Right lobe of liver (tissue), 6 donors: ENCODE measurements around the gene GPRC5C. TPM values are rescaled to one million over a fixed set of nuclear protein-coding genes. Genes with fewer than 3 reads are reported as not detected.

Source experiments
- ATAC-seq, 4 donors: fragments of 200-7000 bp; cut with Tn5 transposase; one replicate each; pipeline ENCODE4 v1.9.1; 2020; ENCODE audit warnings: mild to moderate bottlenecking in 4 of 4, moderate library complexity in 4 of 4
- DNase-seq, 3 donors: peaks; one replicate each; pipeline ENCODE4 v3.0.0-alpha.2; 2020
- H3K27ac ChIP-seq, 3 donors: fragments of 200-600 bp; one replicate each; pipeline ENCODE4 v1.8.0; 2022
- H3K27me3 ChIP-seq, 2 donors: fragments of 200-600 bp; one replicate each; pipeline ENCODE4 v1.8.0; 2022
- H3K36me3 ChIP-seq, 4 donors: fragments of 200-600 bp; sonication (generic) in 1 of 4; one replicate each; pipeline versions ENCODE4 v1.5.1 to v1.8.0; 2017 to 2022; ENCODE audit warnings: control low read depth in 1 of 4
- H3K4me1 ChIP-seq, 4 donors: fragments of 200-600 bp; sonication (generic) in 1 of 4; one replicate each; pipeline versions ENCODE4 v1.5.1 to v1.8.0; 2017 to 2022; ENCODE audit warnings: control low read depth in 1 of 4
- H3K4me3 ChIP-seq, 3 donors: fragments of 200-600 bp; one replicate each; pipeline ENCODE4 v1.8.0; 2022
- H3K9me3 ChIP-seq, 4 donors: fragments of 200-600 bp; sonication (generic) in 1 of 4; one replicate each; pipeline versions ENCODE4 v1.5.1 to v1.8.0; 2017 to 2022; ENCODE audit warnings: control low read depth in 1 of 4
- POLR2A ChIP-seq: fragments of 450-650 bp; IDR thresholded peaks from one replicate; pipeline ENCODE4 v1.6.1; 2017; ENCODE audit warnings: antibody characterized with exemption, mild to moderate bottlenecking
- WGBS: methylation state at CpG from one replicate; pipeline ENCODE4 v1.1.6; 2018; ENCODE audit warnings: low coverage, low lambda C conversion rate; ENCODE audit not compliant: insufficient coverage; ENCODE audit errors: missing lambda C conversion rate; 5-methylcytosine and 5-hydroxymethylcytosine counted together
- intact Hi-C, 2 donors: fragments of 100-400 bp; cut with DNase I; formaldehyde crosslinking; loops; one replicate each; pipeline versions ENCODE4 v1.11.2 to v1.14.1; 2022
- total RNA-seq, 6 experiments: library from RNA; depleted of rRNA in 2 of 6; stranded (reverse); fragments of >200 nt in 2 of 6; fragmentation: NEBNext Ultra II Directional in 3 of 6; extraction: Animal tissue kit (Norgen Biotek cat#: 25700) in 3 of 6; gene quantifications; one replicate each; pipeline versions ENCODE4 v1.1.0 to v1.2.4, GENCODE V29; 2016 to 2023
- TF ChIP-seq, protein P1 (sequence below), 4 donors: fragments of 200-600 bp in 3 of 4; fragments of 450-650 bp in 1 of 4; IDR thresholded peaks; one replicate each; pipeline versions ENCODE4 v1.5.1 to v1.8.0; 2016 to 2022; ENCODE audit warnings: antibody characterized with exemption in 4 of 4, mild to moderate bottlenecking in 2 of 4
- donor health status: DM: no; HTN: yes; CAD: no.
- donor health status: DM: no; HTN: no; CAD: no.
- donor health status: DM: no; HTN: no; CAD: no.
- donor health status: DM: no; HTN: yes; CAD: no.
- donor health status: DM: no; HTN: yes; CAD: no.

Gene GPRC5C
- total RNA-seq, 6 experiments from 2014 or later, result 120 to 215 (median 131) TPM

DNA sequence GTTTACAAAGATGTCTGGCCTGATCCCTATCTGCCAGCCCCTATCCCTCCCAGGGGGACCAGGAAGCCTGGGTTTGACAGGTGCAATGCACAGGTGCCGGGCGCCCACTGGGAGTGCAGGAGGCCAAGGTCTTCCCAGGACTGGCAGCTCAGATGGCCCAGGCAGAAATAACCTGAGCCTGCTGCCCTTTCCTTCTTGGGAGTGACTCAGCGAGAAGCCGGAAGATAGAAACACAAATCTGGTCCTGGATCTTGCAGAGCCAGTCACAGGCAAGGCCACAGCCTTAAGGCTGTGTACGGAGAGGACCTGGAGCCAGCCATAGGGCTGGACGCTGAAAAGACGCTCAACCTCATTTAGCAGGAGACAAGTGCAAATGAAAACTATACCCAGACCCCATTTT lies 36.9 kb upstream of the GPRC5C start:
- Histone ChIP-seq H3K4me1 (peaks cover 0 to 5% (median 0%) of the 10 kb centered on the region in 4 donors), H3K27ac (no peak overlapping the region), H3K9me3 (no peaks in the 10 kb centered on the region), H3K27me3 (no peaks in the 10 kb centered on the region), H3K36me3 (no peaks in the 10 kb centered on the region), H3K4me3 (no peak overlapping the region)
- ATAC-seq, result no peak
- DNase-seq, result no peak
- TF ChIP-seq POLR2A, result no peak
- TF ChIP-seq, protein P1, sequence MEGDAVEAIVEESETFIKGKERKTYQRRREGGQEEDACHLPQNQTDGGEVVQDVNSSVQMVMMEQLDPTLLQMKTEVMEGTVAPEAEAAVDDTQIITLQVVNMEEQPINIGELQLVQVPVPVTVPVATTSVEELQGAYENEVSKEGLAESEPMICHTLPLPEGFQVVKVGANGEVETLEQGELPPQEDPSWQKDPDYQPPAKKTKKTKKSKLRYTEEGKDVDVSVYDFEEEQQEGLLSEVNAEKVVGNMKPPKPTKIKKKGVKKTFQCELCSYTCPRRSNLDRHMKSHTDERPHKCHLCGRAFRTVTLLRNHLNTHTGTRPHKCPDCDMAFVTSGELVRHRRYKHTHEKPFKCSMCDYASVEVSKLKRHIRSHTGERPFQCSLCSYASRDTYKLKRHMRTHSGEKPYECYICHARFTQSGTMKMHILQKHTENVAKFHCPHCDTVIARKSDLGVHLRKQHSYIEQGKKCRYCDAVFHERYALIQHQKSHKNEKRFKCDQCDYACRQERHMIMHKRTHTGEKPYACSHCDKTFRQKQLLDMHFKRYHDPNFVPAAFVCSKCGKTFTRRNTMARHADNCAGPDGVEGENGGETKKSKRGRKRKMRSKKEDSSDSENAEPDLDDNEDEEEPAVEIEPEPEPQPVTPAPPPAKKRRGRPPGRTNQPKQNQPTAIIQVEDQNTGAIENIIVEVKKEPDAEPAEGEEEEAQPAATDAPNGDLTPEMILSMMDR (IDR thresholded peaks at IDR 0.05), result no peak
- intact Hi-C loops, result no loop called here
- 100% methylated on average over 2 of the region's 7 CpGs for WGBS

DNA sequence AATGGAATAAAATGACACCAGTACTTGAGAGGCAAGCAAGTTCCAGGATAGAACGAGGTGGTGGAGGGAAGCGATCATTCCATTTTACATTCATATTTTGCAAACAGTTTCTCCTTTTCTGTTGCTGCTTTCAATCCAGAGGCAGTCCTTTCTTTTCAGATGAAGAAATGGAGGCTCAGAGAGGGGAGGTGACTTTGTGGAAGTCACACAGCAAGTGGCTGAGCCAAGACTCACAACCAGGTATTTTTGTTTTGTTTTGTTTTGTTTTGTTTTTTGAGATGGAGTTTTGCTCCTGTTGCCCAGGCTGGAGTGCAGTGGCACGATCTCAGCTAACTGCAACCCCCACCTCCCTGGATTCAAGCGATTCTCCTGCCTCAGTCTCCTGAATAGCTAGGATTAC lies 35.3 kb upstream of the GPRC5C start:
- no peak overlapping the region for H3K27ac ChIP-seq
- H3K4me3 ChIP-seq, result no peak overlapping the region
- no peaks in the 10 kb centered on the region for H3K27me3 ChIP-seq
- H3K9me3 ChIP-seq, result no peaks in the 10 kb centered on the region
- no peaks in the 10 kb centered on the region for H3K36me3 ChIP-seq
- no peaks in the 10 kb centered on the region for H3K4me1 ChIP-seq
- DNase-seq (no peak), ATAC-seq (no peak)
- no peak for TF ChIP-seq POLR2A
- TF ChIP-seq, protein P1 (IDR thresholded peaks at IDR 0.05), result no peak
- intact Hi-C loops, result no loop called here
- WGBS, result 80% methylated on average over 3 of the region's 4 CpGs

DNA sequence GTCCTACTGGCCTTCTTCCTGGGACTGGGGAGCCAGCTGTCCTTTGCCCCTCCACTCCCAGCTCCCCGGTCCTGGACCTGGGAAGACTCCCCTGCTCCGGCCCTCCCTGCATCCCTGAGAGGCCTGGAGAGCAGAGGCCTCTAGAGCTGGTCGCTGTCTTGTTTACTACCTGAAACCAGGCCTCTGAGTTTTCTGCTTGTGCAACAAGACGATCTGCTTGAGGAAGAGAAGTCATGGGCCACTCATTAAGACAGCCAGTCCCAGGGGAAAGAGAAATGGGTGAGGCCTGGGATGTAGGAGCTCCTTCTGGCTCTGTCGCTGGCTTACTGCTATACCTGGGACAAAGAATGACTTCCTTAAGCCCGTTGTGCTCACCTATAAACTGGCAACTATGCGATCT lies 29.8 kb upstream of the GPRC5C start:
- no peak for DNase-seq
- Histone ChIP-seq H3K9me3 (no peaks in the 10 kb centered on the region), H3K36me3 (no peaks in the 10 kb centered on the region), H3K27ac (no peak overlapping the region), H3K4me3 (no peak overlapping the region), H3K4me1 (peaks cover 0 to 3% (median 0%) of the 10 kb centered on the region in 4 donors), H3K27me3 (no peaks in the 10 kb centered on the region)
- no peak for ATAC-seq
- 78% methylated on average over 5 of the region's 7 CpGs for WGBS
- intact Hi-C loops, result no loop called here
- TF ChIP-seq, protein P1 (IDR thresholded peaks at IDR 0.05), result no peak
- no peak for TF ChIP-seq POLR2A

DNA sequence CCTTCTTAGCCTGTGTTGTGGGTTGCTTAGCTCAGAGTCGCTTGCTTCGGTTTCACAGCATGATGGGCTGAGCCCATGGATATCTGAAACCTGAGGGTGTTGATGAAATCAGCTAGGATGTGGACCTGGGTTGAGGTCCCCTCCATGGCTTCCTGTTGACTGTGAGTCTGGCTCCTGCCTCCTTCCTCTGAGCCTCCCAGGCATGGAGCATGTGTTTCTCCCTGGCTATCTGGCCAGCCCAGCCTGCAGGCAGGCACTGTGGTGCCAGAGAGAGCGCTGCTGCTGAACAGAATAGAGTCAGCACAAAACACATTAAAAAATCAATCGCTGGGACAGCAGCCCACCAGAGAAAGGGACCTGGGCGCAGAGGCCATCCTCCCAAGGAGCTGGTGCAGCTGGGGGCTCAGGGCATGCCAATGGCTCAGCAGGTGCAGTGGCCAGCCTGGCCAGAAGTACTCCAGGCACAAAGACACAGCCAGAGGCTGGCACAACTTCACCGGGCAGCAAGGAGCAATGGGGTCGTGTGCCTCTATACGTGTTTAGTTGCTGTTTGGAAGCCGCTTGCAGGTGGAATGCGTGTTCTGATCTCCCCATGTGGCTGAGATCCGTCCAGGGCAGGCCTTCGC lies 28.3 kb upstream of the GPRC5C start:
- H3K4me3 ChIP-seq, result no peak overlapping the region
- peaks cover 0 to 9% (median 0%) of the 10 kb centered on the region in 4 donors for H3K4me1 ChIP-seq
- intact Hi-C loops, result no loop called here
- no peak overlapping the region for H3K27ac ChIP-seq
- H3K27me3 ChIP-seq, result no peaks in the 10 kb centered on the region
- no peaks in the 10 kb centered on the region for H3K9me3 ChIP-seq
- TF ChIP-seq, protein P1 (IDR thresholded peaks at IDR 0.05), result no peak
- no peak for TF ChIP-seq POLR2A
- DNase-seq, result no peak
- peak in 1 of 4 donors; percentile 55 for ATAC-seq
- H3K36me3 ChIP-seq, result no peaks in the 10 kb centered on the region
- WGBS, result no CpG with 5 or more reads among the region's 12 CpGs

DNA sequence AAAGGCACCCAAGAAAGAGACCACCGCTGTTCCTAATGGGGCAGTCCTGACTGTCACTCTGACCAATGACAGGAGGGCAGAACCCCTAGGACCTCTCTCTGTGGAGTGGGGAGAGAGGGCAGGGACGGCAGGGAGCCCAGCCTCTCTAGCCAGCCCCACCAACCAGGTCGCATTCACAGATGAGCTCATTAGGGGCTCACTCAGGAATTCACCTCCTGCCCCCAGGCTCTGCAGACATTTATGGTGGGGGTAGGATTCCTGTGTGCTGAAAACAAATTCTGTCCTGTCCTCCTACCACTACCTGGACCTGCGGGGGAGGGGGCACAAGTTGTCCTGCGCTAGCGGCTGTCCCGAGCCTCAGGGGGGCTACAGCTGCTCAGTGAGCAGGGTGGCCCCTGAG lies 27.7 kb upstream of the GPRC5C start:
- ATAC-seq, result no peak
- TF ChIP-seq, protein P1 (IDR thresholded peaks at IDR 0.05), result no peak
- no peak for TF ChIP-seq POLR2A

More for the DNA sequence above, 27.7 kb upstream of the GPRC5C start:
- H3K27ac ChIP-seq, result no peak overlapping the region
- H3K4me3 ChIP-seq, result no peak overlapping the region
- intact Hi-C loops, result no loop called here
- no CpG with 5 or more reads among the region's 7 CpGs for WGBS
- H3K27me3 ChIP-seq, result no peaks in the 10 kb centered on the region
- H3K9me3 ChIP-seq, result no peaks in the 10 kb centered on the region
- DNase-seq, result no peak
- no peaks in the 10 kb centered on the region for H3K36me3 ChIP-seq
- peaks cover 0 to 9% (median 0%) of the 10 kb centered on the region in 4 donors for H3K4me1 ChIP-seq
